Activated CD4-positive, alpha-beta T cell treated with anti-CD3 and anti-CD28 coated beads for 24 hours (primary cell): ENCODE results near the gene RECQL5.
A peak's percentile ranks its signal among the peaks of the same experiment; 100 is the strongest.

Source experiments
- DNase-seq, 2 donors: peaks; one replicate each; pipeline ENCODE4 v3.0.0-alpha.2; 2020; ENCODE audit warnings: low read depth in 2 of 2

RECQL5 gene

DNA sequence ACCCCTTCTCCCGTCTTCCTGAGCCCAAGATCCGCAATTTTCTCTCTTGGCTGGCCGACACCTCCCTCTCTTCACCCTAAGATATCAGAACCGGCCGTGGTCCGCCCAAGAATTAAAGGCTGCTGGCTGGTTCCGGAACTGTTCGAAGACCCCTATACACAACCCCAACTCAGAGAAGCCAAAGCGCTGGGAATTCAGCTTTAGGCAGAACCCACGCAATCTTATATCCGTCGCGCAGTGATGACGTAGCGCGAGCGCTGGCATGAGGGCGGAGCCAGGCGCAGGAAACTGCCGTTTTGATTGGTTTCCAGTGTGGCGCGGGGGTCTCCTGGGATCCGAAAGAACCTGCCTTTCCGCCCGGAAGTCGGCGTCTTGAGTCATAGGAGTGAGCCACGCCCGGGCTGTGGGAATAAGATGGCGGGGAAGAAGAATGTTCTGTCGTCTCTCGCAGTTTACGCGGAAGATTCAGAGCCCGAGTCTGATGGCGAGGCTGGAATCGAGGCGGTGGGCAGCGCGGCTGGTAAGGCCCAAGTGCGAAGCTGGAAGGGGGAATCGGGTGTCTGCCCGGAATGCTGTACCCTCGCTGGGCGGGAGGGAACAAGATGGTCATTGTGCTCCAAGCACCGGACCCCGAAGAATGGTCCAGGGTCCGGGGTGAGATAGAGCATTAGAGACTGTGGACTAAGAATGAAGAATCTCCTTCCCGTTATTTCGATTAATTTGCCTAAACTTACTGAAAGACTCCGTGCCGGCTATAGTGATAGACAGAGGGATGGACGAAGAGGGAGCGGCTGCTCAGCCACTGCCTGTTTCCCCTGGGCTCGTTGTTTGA, at the start of gene RECQL5, which contains the start of gene SAP30BP:
Gene RECQL5 (minus strand): TSS at position 196 of the 832 bp plus-strand sequence. CDS start 597 bp downstream, outside the sequence.
Gene SAP30BP (plus strand): TSS at position 380 of the 832 bp plus-strand sequence. CDS start 35 bp downstream, at position 415.
- peak; percentile 95 to 96 for DNase-seq

DNA sequence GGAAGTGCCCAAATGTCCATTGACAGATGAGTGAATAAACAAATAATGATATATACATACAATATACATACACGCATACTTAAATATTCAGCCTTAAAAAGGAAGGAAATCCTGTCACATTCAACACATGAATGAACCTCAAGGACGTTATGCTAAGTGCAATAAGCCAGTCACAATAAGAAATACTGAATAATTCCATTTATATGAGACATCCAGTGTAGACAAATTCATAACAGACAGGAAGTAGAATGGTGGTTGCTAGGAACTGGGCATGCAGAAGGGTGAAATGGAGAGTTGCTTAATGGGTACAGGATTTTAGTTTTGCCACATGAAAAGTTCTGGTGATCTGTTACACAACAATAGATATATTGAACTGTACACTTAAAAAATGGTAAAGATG, 45.5 kb upstream of the RECQL5 start:
- no peak for DNase-seq

DNA sequence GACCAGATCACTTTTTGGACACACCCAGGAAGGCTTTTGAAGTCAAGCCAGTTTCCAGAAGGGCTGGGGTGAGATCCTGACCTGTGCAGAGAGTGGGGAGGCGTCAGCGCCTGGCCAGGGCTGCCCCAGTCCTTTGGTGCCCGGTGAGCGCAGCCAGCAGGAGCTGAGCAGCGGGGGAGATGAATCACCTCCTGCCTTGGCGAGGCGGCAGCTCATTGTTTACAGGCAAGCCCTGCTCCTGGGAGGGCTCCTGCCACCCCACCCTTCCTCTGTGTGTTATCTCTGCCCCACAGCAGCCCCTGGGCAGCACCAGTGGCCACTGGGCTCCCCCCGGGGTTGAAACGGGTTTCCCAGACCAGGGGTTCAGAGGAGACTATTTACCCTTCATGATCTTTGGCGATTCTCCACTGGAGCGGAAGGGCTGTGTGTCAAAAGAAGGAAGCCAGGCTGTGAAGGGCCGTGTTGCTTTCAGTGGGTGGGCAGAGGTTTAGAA, 40.2 kb upstream of the RECQL5 start:
- DNase-seq: no peak

DNA sequence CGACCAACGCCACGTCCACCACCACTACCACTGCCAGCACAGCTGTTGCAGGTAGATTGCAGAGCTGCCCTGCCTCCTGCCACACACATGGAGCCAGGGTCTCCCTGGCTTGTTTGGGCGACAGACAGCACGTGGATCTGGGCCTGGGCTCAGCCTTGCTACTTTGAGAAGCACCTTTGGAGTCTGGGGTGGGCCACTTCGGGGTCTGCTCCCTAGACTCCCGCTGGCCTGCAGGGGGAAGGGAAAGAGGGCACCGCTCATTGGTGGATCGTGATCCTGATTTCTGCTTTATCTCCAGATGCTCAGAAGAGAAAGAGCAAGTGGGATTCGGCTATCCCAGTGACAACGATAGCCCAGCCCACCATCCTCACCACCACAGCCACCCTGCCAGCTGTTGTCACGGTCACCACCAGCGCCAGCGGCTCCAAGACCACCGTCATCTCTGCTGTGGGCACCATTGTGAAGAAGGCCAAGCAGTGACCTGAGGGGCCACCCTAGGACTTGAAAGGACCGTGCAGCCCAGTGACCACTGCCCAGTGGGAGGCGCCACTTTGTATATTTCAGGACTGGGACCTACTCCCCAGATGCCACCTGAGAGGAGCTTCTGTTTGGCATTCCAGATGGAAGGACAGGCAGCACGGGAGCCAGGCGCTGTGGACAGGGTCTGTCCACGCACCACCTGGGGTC, 39.2 kb upstream of the RECQL5 start:
- DNase-seq: no peak

DNA sequence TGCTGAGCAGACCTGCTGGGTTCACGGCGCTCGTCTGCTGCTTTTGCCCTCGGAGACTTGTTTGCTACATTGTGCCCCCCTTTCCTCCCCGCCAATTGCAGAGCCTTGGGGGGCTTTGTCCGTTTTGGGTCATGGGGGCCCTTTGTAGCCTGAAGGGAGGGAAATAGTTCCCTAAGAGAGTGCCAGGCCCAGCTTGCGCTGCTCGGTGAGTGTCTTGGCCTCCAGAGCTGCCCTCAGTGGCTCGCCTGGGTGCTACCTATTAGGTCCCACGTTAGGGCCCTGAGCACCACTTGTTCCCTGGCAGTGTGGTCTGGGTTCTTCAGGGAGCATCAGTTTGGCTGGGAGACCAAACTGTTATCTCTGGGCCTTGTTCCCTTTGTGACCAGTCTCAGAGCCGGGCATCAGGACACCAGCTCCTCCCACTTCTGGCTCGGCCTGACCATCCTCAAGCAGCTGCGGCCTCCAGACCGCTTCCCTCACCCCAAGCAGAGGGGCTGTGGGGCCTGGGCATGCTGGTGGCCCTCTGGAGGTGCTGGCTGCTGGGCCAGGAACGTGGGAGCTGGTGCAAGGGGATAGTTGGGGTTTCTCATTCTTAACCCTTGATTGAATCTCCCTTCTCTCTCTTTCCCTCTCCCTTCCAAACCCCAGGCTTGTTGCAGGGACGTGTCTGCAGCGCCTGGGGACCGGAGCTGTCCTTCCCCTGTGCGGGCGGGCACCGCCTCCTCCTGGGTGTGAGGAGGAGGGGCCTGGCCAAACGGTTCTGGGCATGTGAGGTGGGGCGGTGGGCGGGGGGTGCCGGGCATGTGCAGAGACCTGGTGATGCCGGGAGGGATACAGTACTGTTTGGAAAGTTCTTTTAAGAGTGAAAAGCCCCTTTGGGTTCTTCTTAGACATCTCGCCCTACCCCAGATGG, 38.3 kb upstream of the RECQL5 start:
- DNase-seq: no peak

DNA sequence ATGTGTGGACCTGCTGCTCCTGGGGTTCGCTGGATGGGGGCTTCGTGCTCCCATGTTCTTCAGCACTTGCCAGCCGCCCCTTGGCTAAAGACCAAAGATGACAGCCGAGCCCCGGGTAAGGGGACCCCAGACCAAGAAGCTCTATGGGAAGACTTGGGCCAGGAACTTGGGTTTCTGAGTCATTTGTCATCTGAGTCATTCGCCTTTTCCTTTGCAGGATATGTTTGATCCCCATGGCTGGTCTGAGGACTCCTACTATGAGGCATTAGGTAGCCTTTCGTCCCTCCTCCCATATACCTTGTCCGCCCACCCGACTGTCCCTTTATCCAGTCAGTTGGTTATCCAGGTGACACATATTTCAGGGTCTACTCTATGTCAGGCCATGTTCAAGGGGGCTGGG, 36.6 kb upstream of the RECQL5 start:
- no peak for DNase-seq

DNA sequence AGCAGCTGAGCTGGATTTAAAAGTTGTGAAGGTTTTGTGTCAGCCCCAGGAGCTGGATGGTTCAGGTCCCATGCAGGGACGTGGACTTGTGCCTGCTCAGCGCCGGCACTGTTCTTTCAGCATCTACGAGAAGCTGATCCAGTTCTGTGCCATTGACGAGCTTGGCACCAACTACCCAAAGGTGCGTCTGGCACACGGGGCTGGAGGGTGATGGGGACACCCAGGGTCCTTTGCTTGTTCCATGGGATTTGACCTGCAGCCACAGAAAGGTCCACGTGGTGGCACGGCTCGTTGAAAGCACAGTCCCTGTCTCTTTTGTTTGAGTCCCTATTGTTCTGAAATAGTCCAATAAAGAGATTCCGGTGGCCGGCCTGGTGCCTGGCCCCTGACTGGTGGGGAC, 36.2 kb upstream of the RECQL5 start:
- no peak for DNase-seq

DNA sequence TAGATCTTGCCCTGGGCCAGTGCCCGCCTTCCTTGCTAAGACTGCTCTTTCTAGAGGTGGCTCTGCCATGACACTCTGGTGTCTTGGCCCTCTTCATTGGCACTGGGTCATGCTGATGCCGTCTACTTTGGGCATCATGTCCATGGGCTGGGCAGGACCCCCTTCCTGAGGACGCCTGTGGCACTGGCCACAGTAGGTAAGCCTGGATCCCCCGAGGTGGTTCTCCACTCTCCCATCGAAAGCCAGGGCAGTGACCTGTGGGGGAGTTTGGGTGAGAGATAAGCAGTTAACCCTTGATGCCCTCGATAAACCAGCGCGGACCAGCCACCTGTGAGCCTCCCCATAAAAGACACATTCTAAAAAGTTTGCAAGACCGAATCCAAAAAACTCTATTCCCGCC, 34.3 kb upstream of the RECQL5 start:
- no peak for DNase-seq

DNA sequence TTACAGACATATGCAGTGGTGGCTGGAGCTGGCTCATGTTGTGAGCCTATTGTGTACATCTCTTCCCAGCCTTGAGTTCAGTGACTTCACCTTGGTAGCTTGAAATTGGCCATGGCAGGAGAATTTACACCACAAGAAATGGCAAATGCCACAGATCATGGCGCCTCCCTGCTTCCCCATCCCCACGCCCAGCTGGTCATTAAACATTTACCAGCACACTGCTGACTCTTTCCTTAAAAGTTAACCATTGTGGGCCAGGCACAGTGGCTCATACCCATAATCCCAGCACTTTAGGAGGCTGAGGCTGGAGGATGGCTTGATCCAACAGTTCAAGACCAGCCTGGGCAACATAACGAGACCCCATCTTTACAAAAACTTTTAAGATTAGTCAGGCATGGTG, 31.7 kb upstream of the RECQL5 start:
- no peak for DNase-seq

DNA sequence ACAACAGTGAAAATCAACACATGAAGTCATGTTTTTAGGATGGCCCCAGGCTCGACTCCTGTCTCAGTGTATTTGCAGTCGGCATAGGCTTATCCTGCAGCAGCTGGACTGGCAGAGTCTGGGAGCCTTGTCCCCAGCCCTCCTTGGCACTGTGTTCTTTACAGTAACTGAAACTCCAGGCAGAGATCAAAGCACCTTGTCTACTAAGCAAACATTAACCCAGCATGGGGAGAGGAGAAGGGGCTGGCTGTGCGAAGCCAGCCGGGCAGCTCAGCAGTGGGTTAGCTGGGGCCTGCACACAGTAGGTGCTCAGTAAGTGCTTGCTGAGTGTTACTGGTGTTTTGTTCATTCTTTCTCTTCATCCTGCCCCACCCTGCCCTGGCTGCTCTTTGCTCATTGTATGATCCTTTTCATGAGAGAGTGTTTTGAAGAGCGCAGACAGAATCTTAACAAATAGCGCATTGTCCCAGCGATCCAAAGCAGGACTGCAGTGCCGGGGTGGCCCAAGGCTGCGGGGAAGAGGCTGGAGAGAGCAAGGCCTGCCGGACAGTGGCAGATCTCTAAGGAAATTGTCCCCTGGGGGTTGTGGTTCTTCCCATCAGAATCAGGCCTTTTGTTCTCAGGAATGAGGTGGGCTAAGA, 30.8 kb upstream of the RECQL5 start:
- DNase-seq: no peak

DNA sequence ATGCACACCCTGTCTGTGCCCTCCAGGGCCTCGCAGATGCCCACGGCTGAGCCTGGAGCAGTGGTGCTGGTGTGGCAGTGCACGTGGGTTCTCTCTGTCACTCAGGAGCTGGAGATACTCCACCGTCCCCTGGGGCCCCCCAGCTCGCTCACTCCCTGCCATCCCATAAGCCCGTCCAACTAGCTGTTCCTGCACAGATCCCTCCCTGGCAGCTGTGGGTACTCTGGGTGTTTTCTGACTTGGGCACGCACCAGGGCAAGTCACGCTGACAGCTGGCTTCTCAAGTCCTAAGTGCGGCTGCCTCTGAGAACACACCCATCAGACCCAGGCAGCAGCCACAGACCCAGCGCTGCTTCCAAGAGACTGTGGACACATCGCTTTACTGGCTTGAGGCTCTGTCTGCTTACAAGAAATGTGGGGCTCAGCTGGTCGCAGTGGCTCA, 28.9 kb upstream of the RECQL5 start:
- DNase-seq: no peak

DNA sequence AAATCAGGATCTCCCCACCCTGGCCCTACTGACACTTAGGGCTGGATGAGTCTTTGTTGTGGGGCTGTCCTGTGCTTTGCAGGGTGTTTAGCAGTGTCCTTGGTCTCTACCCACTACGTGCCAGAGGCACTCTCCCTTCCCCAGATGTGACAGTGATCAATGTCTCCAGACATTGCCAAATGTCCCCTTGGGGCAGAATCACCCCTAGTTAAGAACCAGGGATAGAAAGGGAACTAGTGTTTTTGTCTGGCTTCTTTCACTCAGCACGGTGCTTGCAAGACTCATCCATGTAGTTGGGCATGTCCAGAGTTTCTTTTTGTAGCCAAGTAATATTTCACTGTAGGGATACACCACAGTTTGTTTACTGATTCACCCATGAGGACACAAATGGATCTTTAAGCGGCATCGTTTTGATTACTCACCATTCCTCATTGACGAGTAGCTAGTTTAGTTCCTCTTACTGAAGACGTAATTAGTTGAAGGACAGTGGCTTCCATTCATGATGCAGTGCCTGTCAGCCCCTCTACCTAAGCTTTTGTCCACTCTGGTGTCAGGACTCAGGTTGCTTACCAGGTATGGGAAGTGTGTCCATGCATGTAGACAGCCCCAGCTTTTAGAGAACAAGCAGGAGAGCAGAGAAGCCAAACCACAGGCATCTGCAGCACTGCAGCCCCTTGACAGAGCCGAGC, 28.3 kb upstream of the RECQL5 start:
- no peak for DNase-seq

DNA sequence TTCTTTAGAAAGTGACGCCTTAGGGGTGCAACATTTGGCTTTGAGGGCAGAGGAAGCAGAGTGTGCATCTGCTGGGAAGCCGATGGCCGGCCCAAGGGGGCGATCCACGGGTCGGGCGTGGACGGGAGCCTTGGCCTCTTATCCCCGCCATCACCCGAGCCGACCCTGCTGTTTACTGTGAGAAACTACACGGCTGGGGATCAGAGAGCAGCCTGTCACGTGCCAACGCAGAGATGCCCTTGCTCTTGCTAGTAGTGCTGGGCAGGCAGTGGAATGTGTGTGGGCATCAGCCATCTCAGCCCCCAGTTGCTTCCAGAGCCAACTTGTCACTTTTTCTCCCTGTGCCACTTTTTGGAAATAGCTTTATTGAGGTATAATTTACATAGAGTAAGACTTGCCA, 27.6 kb upstream of the RECQL5 start:
- no peak for DNase-seq

DNA sequence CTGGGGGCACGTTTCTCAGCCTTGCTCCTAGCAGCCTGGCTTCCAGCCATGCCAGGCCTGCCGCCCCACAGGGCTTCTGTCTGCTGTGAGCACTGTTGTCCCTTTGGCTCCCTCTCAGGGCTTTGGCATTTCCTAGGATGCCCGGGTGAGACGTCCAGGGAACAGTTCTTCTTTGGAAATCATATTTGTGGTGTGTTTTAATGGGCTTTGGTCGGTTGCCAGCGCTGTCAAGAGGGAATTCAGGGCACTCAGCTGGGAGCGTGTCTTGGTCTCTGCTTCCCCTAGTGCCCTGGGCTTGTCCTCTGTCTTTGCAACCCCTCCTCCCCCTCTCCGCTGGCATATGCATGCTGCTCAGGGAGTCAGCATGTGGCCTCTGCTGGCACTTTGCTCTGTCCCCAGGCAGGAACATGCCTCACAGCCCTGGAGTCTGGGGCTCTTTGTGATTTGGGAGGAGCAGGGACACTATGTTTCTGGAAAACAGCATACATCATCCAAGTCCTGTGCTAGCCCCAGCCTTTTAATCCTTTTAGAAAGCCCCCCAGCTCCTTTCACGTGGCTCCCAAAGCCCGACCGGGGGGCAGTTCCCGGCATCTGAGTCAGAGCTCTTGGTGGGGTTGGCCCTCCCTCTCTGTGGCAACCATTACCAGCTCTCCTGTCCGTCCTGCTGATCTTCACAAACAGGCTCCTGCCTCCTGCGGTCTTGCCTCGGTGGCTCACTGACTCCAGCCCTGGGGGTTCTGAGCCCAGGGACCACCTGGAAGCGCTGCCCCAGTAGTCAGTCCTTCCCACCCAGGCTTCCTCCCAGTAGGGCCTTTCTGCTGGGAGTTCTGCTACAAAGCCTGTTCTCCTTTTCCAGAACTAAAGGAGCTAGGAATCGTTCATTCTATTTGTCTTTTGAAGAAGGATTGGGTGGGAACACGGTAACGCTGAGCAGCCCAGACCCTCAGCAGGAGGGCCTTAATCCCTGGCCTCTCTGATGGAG, 26.8 kb upstream of the RECQL5 start:
- DNase-seq: no peak

DNA sequence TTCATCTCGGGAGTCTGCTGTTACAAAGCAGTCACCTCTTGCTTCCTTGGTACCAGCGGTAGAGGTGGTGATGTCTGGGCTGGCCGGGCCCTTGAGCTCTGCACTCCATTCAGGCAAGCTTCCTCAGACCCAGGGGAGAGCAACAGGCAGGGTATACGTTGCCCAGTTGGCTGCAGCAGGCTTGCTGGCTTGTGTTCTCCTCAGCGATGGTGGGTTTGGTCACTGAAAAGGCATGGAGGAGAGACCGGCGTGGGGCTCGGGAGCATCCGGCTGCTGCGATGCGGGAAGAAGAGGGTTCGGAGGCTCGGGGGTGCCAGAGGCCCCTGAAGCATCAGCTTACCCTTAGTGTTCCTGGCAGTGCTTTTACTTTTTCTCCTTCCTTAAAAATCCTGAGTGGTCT, 26.0 kb upstream of the RECQL5 start:
- DNase-seq: no peak

DNA sequence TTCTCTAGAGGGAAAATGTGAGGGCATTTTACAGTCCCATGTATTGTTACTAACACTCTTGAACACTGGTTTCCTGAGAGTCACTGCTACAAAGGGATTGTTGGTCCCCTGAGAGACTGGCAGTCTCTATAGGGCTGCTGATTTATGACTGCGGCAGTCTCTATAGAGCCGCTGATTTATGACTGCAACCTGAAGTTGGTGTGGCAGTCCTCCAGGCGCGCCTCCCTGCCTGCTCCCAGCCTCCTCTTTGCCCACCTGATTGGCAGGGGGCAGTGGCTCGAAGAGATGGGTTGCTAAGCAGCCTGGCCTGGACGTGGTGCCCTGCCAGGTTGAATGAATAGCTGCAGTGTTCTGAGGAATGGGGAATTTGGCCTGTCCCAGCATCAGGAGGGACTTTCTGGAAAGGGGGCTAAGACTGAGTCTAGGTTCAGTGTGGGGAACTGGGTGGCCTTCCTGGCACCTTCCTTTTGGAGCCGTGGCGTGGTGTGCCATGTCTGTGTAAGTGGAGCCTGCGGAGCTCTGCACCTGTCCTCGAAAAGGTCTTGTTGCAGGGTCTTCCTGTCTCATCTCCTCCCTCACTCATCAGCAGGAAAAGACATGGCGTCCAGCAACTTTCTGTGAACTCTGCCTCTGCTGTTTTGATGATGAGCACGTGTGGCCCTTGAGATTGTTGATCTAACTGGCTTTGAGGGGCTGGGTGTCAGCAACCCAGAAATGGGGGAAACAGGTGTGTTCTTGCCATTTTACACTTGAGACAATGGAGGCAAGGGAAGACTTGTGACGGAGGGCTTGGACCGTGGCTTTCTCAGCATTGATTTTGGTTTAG, 25.1 kb upstream of the RECQL5 start:
- DNase-seq: no peak

DNA sequence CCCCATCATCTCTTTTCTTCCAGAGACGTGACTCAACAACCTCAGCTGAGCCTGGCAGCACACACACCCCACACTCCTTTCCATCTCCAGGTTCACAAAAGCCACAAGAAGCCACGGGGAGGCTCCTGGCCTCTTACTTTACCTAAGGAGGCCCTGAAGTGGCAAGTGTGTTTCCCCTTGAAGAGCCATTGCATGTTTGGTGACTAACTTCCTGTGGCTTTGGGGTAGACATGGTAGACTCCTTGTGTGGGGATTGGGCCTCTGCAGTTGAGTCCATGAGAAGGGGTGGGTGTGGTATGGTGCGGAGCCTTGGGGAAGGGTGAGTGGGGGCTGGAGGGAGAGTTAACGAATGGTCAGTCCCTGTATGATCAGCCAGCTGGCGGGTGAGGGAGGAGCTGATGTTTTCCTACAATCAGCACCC, 24.4 kb upstream of the RECQL5 start:
- DNase-seq: peak in 1 of 2 donors; percentile 35

DNA sequence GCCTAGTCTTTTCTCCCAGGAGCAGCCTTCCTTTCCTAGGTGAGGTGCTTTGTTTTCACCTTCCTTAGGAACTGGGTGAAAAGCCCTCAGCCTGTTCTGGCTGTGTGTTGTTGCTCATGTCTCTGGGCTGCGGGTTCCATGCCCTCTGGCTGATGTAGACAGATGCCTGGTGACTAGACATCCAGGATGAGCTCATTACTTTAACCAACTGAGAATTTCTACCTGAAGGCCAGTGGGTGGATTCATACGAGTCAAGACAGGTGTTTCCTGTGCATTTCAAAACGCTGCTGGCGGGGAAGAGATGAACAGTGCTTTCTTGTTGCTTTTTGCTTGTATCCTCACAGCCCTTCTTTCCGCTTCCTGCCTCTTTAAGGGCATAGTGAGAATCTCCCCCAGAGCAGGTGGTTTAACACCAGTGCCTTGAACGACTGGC, 22.5 kb upstream of the RECQL5 start:
- no peak for DNase-seq
